Fibroblast of upper back skin (primary cell): Measurements from ENCODE around the gene CMSS1.

Source experiments
- DNase-seq: peaks from one replicate; pipeline ENCODE4 v3.0.0-alpha.2; 2013

CMSS1 gene

GRCh38 chr3:99877031-99877579, 59.4 kb downstream of the CMSS1 start:
- DNase-seq: peak; percentile 48

- peak; percentile 85 for DNase-seq
Observed at GRCh38 chr3:99878005-99878404, 60.3 kb downstream of the CMSS1 start.

- DNase-seq: no peak
Observed at GRCh38 chr3:99879275-99879674, 61.6 kb downstream of the CMSS1 start.

- no peak for DNase-seq
Observed at GRCh38 chr3:99881121-99881524, 63.5 kb downstream of the CMSS1 start.

- DNase-seq: no peak
Observed at GRCh38 chr3:99882436-99883137, 64.9 kb downstream of the CMSS1 start.

- DNase-seq: no peak
Observed at GRCh38 chr3:99883138-99883461, 65.4 kb downstream of the CMSS1 start.

GRCh38 chr3:99883693-99884092, 66.0 kb downstream of the CMSS1 start:
- no peak for DNase-seq

GRCh38 chr3:99884484-99884883, 66.8 kb downstream of the CMSS1 start:
- DNase-seq: no peak

GRCh38 chr3:99885085-99885484, 67.4 kb downstream of the CMSS1 start:
- DNase-seq: no peak

- DNase-seq: no peak
Observed at GRCh38 chr3:99885851-99886250, 68.2 kb downstream of the CMSS1 start.

GRCh38 chr3:99891610-99892285, 74.1 kb downstream of the CMSS1 start:
- DNase-seq: peak; percentile 6

- no peak for DNase-seq
Observed at GRCh38 chr3:99892332-99892731, 74.7 kb downstream of the CMSS1 start.

GRCh38 chr3:99895131-99895696, 77.6 kb downstream of the CMSS1 start:
- peak; percentile 65 for DNase-seq

- peak; percentile 98 for DNase-seq
Observed at GRCh38 chr3:99895703-99896441, 78.2 kb downstream of the CMSS1 start.

GRCh38 chr3:99896482-99896881, 78.8 kb downstream of the CMSS1 start:
- DNase-seq: no peak

GRCh38 chr3:99899603-99900002, 81.9 kb downstream of the CMSS1 start:
- no peak for DNase-seq

GRCh38 chr3:99900248-99900647, 82.6 kb downstream of the CMSS1 start:
- DNase-seq: no peak

- peak; percentile 88 for DNase-seq
Observed at GRCh38 chr3:99901200-99901926, 83.7 kb downstream of the CMSS1 start.

GRCh38 chr3:99902091-99902490, 84.4 kb downstream of the CMSS1 start:
- peak; percentile 53 for DNase-seq

- DNase-seq: no peak
Observed at GRCh38 chr3:99903869-99904268, 86.2 kb downstream of the CMSS1 start.

- no peak for DNase-seq
Observed at GRCh38 chr3:99907959-99908544, 90.4 kb downstream of the CMSS1 start.
